Uterus (tissue), 2 donors: Measurements from ENCODE around the gene CACNA1A.

Experiments
- POLR2A ChIP-seq, 2 donors: fragments of 450-650 bp; IDR thresholded peaks; one replicate each; pipeline ENCODE4 v1.6.1; 2016; ENCODE audit warnings: antibody characterized with exemption in 2 of 2, mild to moderate bottlenecking in 1 of 2, moderate library complexity in 1 of 2
- TF ChIP-seq, protein P1 (sequence below), 4 experiments: fragments of 200-600 bp in 2 of 4; fragments of 450-650 bp in 2 of 4; sonication (generic) in 2 of 4; IDR thresholded peaks; one replicate each; pipeline ENCODE4 v1.5.1; 2016 to 2019; ENCODE audit warnings: antibody characterized with exemption in 4 of 4, mild to moderate bottlenecking in 2 of 4, moderate library complexity in 1 of 4

DNA sequence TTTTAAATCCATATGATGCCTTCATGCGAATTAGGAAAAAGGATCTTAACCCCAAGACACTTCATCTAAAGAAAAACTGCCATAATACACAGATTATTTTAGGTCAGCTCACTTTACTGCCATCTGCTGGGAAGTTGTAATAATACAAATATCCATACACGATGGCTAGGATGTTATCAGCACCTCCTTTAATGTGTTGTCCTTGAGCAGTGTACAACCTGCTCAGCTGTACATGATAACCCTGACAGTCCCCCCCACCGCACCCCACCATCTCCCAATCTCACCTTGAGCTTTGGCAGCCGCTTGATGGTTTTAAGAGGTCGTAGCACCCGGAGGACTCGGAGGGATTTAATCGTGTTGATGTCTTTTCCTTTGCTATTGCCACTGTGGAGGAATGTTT is 243.8 kb downstream of the CACNA1A start:
- TF ChIP-seq, protein P1, sequence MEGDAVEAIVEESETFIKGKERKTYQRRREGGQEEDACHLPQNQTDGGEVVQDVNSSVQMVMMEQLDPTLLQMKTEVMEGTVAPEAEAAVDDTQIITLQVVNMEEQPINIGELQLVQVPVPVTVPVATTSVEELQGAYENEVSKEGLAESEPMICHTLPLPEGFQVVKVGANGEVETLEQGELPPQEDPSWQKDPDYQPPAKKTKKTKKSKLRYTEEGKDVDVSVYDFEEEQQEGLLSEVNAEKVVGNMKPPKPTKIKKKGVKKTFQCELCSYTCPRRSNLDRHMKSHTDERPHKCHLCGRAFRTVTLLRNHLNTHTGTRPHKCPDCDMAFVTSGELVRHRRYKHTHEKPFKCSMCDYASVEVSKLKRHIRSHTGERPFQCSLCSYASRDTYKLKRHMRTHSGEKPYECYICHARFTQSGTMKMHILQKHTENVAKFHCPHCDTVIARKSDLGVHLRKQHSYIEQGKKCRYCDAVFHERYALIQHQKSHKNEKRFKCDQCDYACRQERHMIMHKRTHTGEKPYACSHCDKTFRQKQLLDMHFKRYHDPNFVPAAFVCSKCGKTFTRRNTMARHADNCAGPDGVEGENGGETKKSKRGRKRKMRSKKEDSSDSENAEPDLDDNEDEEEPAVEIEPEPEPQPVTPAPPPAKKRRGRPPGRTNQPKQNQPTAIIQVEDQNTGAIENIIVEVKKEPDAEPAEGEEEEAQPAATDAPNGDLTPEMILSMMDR (IDR thresholded peaks at IDR 0.05), result peak; percentile 50 to 75 (median 58)
- no peak for TF ChIP-seq POLR2A (IDR thresholded peaks at IDR 0.05)
